Adrenal gland (tissue), 12 donors: Measurements from ENCODE around the gene UBE3B. TPM values are rescaled to one million over a fixed set of nuclear protein-coding genes. Genes with fewer than 3 reads are reported as not detected.

Experiments used
- DNase-seq, 7 donors: peaks; one replicate each; pipeline ENCODE4 v3.0.0-alpha.2; 2019 to 2020
- H3K27ac ChIP-seq, 5 donors: fragments of 200-600 bp; sonication (generic) in 4 of 5; 1 replicate in 3 of 5; 2 replicates in 2 of 5; pipeline versions ENCODE4 v1.5.1 to v1.8.0; 2016 to 2020; ENCODE audit warnings: mild to moderate bottlenecking in 1 of 5
- H3K27me3 ChIP-seq: fragments of 200-600 bp; 2 replicates; pipeline ENCODE4 v1.8.0; 2021
- H3K36me3 ChIP-seq, 2 donors: fragments of 200-600 bp; replicated peaks in 1 of 2; 1 replicate in 1 of 2; 2 replicates in 1 of 2; pipeline versions ENCODE4 v1.5.1 to v1.8.0; 2018 to 2022
- H3K4me1 ChIP-seq, 2 donors: fragments of 200-600 bp; replicated peaks in 1 of 2; 1 replicate in 1 of 2; 2 replicates in 1 of 2; pipeline versions ENCODE4 v1.5.1 to v1.8.0; 2018 to 2021
- H3K4me3 ChIP-seq, 4 donors: fragments of 200-600 bp; sonication (generic) in 3 of 4; one replicate each; pipeline ENCODE4 v1.5.1; 2016 to 2018
- H3K9me3 ChIP-seq, 3 donors: fragments of 200-600 bp; sonication (generic) in 1 of 3; replicated peaks in 1 of 3; 1 replicate in 2 of 3; 2 replicates in 1 of 3; pipeline versions ENCODE4 v1.5.1 to v1.8.0; 2016 to 2021
- POLR2A ChIP-seq, 2 donors: fragments of 450-650 bp; IDR thresholded peaks; one replicate each; pipeline ENCODE4 v1.6.1; 2017; ENCODE audit warnings: antibody characterized with exemption in 2 of 2, mild to moderate bottlenecking in 2 of 2, moderate library complexity in 1 of 2
- WGBS, 4 donors: extraction: QIAGEN DNeasy Blood & Tissue Kit in 2 of 4; methylation state at CpG; one replicate each; pipeline versions ENCODE4 v1.1.5 to v1.1.7; 2013 to 2017; 5-methylcytosine and 5-hydroxymethylcytosine counted together
- intact Hi-C, 2 donors: fragments of 100-400 bp; cut with DNase I; formaldehyde crosslinking; loops; one replicate each; pipeline versions ENCODE4 v1.14.1 to v1.15.0; 2022 to 2023
- polyA plus RNA-seq, 3 donors: library from polyadenylated mRNA; stranded (reverse); fragments of 200-250 nt in 2 of 3; fragments of 350-450 nt in 1 of 3; fragmentation: Illumina TruSeq in 1 of 3; extraction: RNeasy Lipid Tissue Mini Kit (QIAGEN cat#74804) in 1 of 3; gene quantifications; one replicate each; pipeline ENCODE4 v1.2.3, GENCODE V29; 2013 to 2014
- total RNA-seq, 9 donors: library from RNA; depleted of rRNA in 4 of 9; stranded (reverse); fragments of >200 nt in 4 of 9; fragments of 120-200 nt in 1 of 9; fragmentation: NEBNext Ultra II Directional in 1 of 9; extraction: Animal tissue kit (Norgen Biotek cat#: 25700) in 1 of 9; gene quantifications; one replicate each; pipeline versions ENCODE4 v1.1.0 to v1.2.4, GENCODE V29; 2013 to 2023
- TF ChIP-seq, protein P1 (sequence below), 6 experiments: fragments of 450-650 bp in 4 of 6; fragments of 200-600 bp in 2 of 6; sonication (generic) in 1 of 6; IDR thresholded peaks; 1 replicate in 5 of 6; 2 replicates in 1 of 6; pipeline versions ENCODE4 v1.5.1 to v1.8.0; 2016 to 2021; ENCODE audit warnings: antibody characterized with exemption in 6 of 6, mild to moderate bottlenecking in 2 of 6, moderate library complexity in 1 of 6
- donor health status: healthy with polysubstance abuse.
- donor health status: Bipolar disorder and iron deficiency.
- donor health status: DM: yes; HTN: yes; CAD: no.
- donor health status: DM: no; HTN: no; CAD: no.
- donor health status: DM: no; HTN: no; CAD: no.
- donor health status: DM: yes; HTN: yes; CAD: no.

Gene UBE3B
- total and polyA plus RNA-seq, 12 donors: 16.0 to 79.5 (median 39.5) TPM

DNA sequence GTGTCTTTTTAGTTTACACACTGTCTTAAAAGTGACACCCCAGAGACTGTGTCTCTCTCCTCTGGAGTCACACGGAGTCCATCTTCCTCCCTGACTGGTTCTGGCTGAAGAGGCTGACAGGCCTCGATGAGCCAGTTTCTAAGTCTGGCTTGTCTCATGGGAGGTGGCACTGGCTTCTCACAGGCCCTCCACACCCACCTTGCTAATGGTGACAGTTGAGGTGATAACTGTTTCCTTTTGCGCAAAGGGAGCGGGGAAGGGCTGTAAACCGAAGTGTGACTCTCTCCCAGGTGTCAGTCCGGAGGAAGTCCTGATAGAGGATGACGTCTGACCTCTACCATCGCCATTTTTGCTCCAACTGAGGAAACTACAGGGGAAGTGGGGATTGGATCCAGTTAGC, 30.6 kb upstream of the UBE3B start:
- no peak for DNase-seq
- Histone ChIP-seq H3K4me1 (peaks cover 0 to under 1% of the 10 kb centered on the region in 2 donors), H3K36me3 (peaks cover 0 to 36% of the 10 kb centered on the region in 2 donors), H3K27ac (no peak overlapping the region), H3K27me3 (no peaks in the 10 kb centered on the region), H3K9me3 (no peaks in the 10 kb centered on the region), H3K4me3 (no peak overlapping the region)
- TF ChIP-seq, protein P1, sequence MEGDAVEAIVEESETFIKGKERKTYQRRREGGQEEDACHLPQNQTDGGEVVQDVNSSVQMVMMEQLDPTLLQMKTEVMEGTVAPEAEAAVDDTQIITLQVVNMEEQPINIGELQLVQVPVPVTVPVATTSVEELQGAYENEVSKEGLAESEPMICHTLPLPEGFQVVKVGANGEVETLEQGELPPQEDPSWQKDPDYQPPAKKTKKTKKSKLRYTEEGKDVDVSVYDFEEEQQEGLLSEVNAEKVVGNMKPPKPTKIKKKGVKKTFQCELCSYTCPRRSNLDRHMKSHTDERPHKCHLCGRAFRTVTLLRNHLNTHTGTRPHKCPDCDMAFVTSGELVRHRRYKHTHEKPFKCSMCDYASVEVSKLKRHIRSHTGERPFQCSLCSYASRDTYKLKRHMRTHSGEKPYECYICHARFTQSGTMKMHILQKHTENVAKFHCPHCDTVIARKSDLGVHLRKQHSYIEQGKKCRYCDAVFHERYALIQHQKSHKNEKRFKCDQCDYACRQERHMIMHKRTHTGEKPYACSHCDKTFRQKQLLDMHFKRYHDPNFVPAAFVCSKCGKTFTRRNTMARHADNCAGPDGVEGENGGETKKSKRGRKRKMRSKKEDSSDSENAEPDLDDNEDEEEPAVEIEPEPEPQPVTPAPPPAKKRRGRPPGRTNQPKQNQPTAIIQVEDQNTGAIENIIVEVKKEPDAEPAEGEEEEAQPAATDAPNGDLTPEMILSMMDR (IDR thresholded peaks at IDR 0.05): no peak
- TF ChIP-seq POLR2A (IDR thresholded peaks at IDR 0.05): no peak
- 81 to 95% (median 89%) methylated on average over 8 of the region's 8 CpGs for WGBS, 4 donors
- intact Hi-C loops: no loop called here

DNA sequence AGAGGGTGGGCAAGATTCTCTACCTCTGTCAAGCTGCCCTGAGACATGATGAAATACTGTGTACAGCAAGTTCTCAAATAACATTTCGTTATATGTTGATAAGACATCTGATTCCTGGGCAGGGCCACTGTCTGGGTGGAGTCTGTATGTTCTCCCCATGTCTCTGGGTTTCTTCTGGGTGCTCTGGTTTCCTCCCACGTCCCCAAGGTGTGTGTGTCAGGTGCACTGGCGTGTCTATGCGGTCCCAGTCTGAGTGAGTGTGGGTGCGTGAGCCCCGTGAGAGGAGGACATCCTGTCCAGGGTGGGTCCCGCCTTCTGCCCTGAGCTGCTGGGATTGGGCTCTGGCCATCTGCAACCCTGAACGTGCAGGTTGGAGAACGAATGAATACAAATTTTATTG, 30.0 kb upstream of the UBE3B start:
- intact Hi-C loops: no loop called here
- Histone ChIP-seq H3K36me3 (peaks cover 0 to 40% of the 10 kb centered on the region in 2 donors), H3K27me3 (no peaks in the 10 kb centered on the region), H3K4me1 (peaks cover 0 to 4% of the 10 kb centered on the region in 2 donors), H3K9me3 (no peaks in the 10 kb centered on the region), H3K27ac (no peak overlapping the region), H3K4me3 (no peak overlapping the region)
- TF ChIP-seq, protein P1 (IDR thresholded peaks at IDR 0.05): no peak
- TF ChIP-seq POLR2A (IDR thresholded peaks at IDR 0.05): no peak
- no peak for DNase-seq
- 87 to 91% (median 89%) methylated on average over 9 of the region's 9 CpGs for WGBS, 4 donors

DNA sequence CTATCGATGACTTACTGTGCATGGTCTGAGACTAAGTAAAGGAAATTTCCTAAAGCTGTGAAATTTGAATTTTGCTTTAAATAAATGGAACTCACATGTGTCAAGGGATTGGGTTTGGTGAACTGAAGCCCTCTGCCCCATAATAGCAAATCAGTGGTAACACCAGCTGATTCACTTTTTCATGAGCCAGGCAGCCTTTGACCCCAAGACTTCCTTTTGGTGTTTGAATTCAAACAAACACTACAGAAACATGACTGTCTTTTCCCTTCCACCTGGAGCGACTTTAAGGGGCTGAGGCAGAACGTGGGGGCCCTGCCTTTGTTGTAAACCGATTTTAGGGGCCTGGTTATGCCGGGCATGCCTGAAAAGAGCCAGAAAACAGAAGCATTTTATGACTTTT, 29.2 kb upstream of the UBE3B start:
- Histone ChIP-seq H3K36me3 (peaks cover 0 to 45% of the 10 kb centered on the region in 2 donors), H3K4me3 (no peak overlapping the region), H3K9me3 (no peaks in the 10 kb centered on the region), H3K4me1 (peaks cover 0 to 4% of the 10 kb centered on the region in 2 donors), H3K27me3 (no peaks in the 10 kb centered on the region), H3K27ac (no peak overlapping the region)
- no peak for TF ChIP-seq POLR2A (IDR thresholded peaks at IDR 0.05)
- TF ChIP-seq, protein P1 (IDR thresholded peaks at IDR 0.05): no peak
- DNase-seq: no peak
- intact Hi-C loops: no loop called here
- 80 to 89% (median 83%) methylated on average over 5 of the region's 5 CpGs for WGBS, 4 donors

DNA sequence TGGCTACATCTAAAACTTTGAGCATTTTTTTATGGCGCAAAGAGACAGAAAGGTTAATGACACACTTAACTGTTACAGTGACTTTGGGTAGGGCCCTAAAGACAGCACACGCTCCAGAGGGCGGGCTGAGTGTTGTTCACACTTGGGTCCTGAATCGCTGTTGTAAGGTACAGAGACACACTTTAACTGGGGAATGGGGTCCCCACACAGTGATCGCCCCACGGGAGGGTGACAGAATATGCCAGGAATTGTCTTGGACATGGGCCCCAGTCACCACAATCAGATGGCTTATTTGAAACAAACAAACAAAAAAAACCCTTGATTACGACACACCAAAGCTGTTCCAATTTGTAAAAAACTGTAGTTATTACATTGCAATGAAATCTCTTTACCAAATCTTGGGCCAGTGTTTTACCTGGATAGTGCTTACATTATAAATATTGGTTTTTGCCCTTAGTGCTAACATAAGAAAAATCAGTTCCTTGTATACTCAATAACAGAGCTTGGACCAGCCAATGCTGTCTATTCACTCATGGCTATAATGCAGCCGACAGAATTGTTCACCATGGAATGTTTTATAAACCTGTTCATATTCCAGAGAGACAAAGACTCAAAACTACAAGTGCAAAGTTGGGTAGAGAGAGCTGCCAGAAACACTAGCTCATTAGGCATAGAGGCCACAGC, 28.6 kb upstream of the UBE3B start:
- DNase-seq: no peak
- Histone ChIP-seq H3K9me3 (no peaks in the 10 kb centered on the region), H3K4me1 (peaks cover 0 to 4% of the 10 kb centered on the region in 2 donors), H3K27me3 (no peaks in the 10 kb centered on the region), H3K4me3 (no peak overlapping the region), H3K27ac (no peak overlapping the region), H3K36me3 (peaks cover 0 to 51% of the 10 kb centered on the region in 2 donors)
- WGBS, 4 donors: 92 to 96% (median 95%) methylated on average over 8 of the region's 8 CpGs
- TF ChIP-seq, protein P1 (IDR thresholded peaks at IDR 0.05): no peak
- no peak for TF ChIP-seq POLR2A (IDR thresholded peaks at IDR 0.05)
- intact Hi-C loops: no loop called here
